ENCODE measurements around the gene TOR4A. TPM values are rescaled to one million over a fixed set of nuclear protein-coding genes. Genes with fewer than 3 reads are reported as not detected.

The TOR4A gene
- total RNA-seq, 2 donors from 2014 or later, result 14.2 to 18.9 TPM

DNA sequence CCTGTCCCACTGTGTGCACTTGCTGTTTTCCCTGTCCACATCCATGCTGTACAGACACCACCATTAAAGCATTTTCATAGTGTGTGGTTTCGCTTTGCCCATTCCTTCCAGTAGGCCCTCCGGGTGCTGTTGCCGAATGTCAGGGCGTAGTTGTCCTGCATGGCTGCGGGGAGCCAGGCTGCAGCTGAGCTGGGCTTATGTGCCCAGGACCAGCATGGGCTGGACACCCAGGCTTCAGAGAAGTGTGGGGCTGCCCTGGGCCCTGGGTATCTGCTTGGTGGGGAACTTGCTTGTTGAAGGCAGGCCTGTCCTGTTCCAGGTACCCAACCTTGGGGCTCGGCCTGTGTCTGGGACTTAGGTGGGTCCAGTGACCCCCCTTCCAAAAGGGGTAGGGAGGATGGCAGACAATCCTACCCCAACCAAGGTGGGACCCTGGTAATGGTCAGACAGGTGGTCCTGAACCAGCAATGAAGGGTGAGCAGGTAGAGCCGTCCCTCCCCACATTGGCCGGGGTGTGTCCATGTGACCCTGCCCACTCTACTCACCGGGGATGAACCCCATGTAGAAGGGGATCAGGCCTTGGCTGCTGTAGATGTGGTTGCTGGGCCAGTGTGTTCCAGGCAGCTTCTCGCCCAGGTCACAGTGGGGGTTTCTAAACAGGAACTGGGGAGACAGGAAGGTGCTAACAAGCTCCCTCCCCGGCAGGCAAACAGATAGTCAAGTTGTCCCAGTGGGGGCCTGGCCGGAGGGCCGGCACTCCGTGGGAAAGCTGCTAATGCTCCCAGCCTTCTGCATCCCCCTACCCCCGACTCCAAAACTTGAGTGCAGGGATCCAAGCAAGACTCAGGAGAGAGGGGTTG lies 33.7 kb upstream of the TOR4A start:
- peak overlapping the region; percentile 70 for H3K27ac Mint-ChIP-seq
- peak overlapping the region; percentile 85 for H3K4me3 Mint-ChIP-seq
- H3K27me3 Mint-ChIP-seq (ENCODE audit: insufficient read depth), result peaks cover 2% of the 10 kb centered on the region

DNA sequence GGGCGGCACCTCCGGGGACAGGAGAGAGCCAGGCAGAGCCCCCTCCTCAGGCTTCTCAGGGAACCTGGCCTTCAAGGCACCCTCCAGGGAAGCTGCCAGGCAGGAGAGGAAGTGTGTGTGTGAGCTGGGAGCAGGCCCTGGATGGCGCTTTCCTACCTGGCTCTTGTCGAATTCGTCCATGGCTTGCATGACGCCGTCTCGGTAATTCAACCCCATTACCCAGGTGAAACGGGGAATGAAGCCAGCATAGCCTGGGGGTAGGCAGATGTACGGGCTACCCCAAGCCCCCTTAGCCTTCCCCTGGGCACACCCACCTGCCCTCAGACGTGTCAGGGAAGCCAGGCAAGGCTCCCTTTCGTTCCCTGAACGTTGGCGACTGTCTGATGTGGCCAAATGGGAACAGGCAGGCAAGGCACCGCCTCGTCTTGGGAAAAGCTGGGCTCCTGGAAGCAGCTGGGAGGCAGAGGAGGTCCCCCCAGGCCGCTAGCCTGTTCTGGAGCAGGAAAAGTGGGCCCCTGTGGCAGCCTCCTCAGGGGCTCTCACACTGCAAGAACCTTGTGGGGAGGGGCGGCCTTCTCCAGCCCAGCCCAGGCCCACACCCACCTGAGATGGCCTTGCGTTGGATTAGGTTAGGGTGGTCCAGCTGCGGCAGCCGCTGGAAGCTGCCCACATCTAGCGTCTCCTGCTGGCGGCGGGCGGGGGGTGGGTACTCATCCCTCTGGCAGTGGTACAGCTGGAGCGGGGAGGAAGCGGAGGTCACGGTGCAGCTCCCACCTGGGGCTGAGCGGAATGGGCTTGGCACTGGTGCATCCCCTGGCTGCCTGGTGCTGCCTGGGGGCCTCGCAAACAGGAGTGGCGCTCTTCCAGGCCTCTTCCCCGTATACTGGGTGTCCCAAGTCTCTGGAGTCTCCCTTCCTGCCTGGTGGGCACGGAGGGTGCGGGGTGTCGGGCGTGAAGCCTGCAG lies 32.8 kb upstream of the TOR4A start:
- 77 to 82% methylated on average over 31 to 36 of the region's 36 CpGs for WGBS, 2 experiments (ENCODE audit: insufficient coverage in 1 of 2, insufficient read length in 1 of 2)

More for the DNA sequence above, 33.7 kb upstream of the TOR4A start:
- peaks cover 24% of the 10 kb centered on the region for H3K36me3 ChIP-seq (ENCODE audit: control insufficient read depth, insufficient read depth, low read length)
- peak overlapping the region; percentile 92 for H3K4me3 ChIP-seq (ENCODE audit: low read length)
- H3K9ac ChIP-seq (ENCODE audit: extremely low read depth, low read length, poor library complexity, severe bottlenecking), result peak overlapping the region; percentile 8
- no peaks in the 10 kb centered on the region for H3K9me3 ChIP-seq (ENCODE audit: control insufficient read depth, low read length)
- 65 to 88% methylated on average over 6 to 15 of the region's 15 CpGs for WGBS, 2 experiments (ENCODE audit: insufficient coverage in 1 of 2, insufficient read length in 1 of 2)
- TF ChIP-seq, protein P1, sequence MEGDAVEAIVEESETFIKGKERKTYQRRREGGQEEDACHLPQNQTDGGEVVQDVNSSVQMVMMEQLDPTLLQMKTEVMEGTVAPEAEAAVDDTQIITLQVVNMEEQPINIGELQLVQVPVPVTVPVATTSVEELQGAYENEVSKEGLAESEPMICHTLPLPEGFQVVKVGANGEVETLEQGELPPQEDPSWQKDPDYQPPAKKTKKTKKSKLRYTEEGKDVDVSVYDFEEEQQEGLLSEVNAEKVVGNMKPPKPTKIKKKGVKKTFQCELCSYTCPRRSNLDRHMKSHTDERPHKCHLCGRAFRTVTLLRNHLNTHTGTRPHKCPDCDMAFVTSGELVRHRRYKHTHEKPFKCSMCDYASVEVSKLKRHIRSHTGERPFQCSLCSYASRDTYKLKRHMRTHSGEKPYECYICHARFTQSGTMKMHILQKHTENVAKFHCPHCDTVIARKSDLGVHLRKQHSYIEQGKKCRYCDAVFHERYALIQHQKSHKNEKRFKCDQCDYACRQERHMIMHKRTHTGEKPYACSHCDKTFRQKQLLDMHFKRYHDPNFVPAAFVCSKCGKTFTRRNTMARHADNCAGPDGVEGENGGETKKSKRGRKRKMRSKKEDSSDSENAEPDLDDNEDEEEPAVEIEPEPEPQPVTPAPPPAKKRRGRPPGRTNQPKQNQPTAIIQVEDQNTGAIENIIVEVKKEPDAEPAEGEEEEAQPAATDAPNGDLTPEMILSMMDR (conservative IDR thresholded peaks at IDR 0.05), result peak; percentile 14
- H3K27me3 ChIP-seq (ENCODE audit: control insufficient read depth, insufficient read depth, low read length, poor library complexity, severe bottlenecking), result no peaks in the 10 kb centered on the region
- H3K9me3 Mint-ChIP-seq, result no peaks in the 10 kb centered on the region
- H3K4me1 ChIP-seq (ENCODE audit: control insufficient read depth, insufficient read depth, low read length), result peaks cover 17% of the 10 kb centered on the region
- no peak overlapping the region for H3K27ac ChIP-seq (ENCODE audit: low read depth, low read length)
- H3K36me3 Mint-ChIP-seq (ENCODE audit: low read depth), result peaks cover 19% of the 10 kb centered on the region
- peaks cover 38% of the 10 kb centered on the region for H3K4me1 Mint-ChIP-seq
- peak; percentile 90 for DNase-seq

More for the DNA sequence above, 32.8 kb upstream of the TOR4A start:
- Histone ChIP-seq H3K36me3 (ENCODE audit: control insufficient read depth, insufficient read depth, low read length) (peaks cover 22% of the 10 kb centered on the region), H3K27me3 (ENCODE audit: control insufficient read depth, insufficient read depth, low read length, poor library complexity, severe bottlenecking) (no peaks in the 10 kb centered on the region), H3K9me3 (ENCODE audit: control insufficient read depth, low read length) (no peaks in the 10 kb centered on the region), H3K4me1 (ENCODE audit: control insufficient read depth, insufficient read depth, low read length) (peaks cover 14% of the 10 kb centered on the region), H3K27ac (ENCODE audit: low read depth, low read length) (no peak overlapping the region), H3K4me3 (ENCODE audit: low read length) (peak overlapping the region; percentile 92), H3K9ac (ENCODE audit: extremely low read depth, low read length, poor library complexity, severe bottlenecking) (no peak overlapping the region)
- peaks cover 4% of the 10 kb centered on the region for H3K27me3 Mint-ChIP-seq (ENCODE audit: insufficient read depth)
- H3K36me3 Mint-ChIP-seq (ENCODE audit: low read depth), result peaks cover 19% of the 10 kb centered on the region
- H3K9me3 Mint-ChIP-seq, result no peaks in the 10 kb centered on the region
- peak overlapping the region; percentile 85 for H3K4me3 Mint-ChIP-seq
- TF ChIP-seq, protein P1 (conservative IDR thresholded peaks at IDR 0.05), result no peak
- peak; percentile 76 for DNase-seq
- peaks cover 37% of the 10 kb centered on the region for H3K4me1 Mint-ChIP-seq
- peak overlapping the region; percentile 70 for H3K27ac Mint-ChIP-seq

All from endodermal cell (in vitro differentiated cells).